ENCODE data around the gene CFAP70.
"Not testable (repeated sequence)": the region's sequence is repeated elsewhere in the genome, so short reads cannot be mapped to it uniquely, and the experiment has no call there.

CFAP70 gene

DNA sequence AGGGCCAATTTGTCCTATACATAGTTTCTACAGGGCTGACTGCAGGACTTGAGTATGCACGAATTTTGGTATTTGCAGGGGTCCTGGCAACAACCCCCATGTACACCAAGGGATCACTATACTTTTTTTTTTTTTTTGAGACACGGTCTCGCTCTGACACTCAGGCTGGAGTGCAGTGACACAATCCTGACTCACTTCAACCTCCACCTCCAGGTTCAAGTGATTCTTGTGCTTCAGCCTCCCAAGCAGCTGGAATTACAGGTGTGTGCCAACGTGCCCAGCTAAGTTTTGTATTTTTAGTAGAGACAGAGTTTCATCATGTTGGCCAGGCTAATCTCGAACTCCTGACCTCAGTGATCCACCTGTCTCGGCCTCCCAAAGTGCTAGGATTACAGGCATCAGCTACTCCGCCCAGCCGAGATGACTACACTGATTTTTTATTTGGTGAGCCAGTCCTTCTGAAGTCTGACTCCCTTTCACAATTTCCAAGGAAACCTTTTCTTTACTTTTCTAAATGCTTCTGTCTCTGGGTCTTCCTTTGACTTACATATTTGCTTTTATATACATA, 19.8 kb downstream of the CFAP70 start:
- no peak for DNase-seq

DNA sequence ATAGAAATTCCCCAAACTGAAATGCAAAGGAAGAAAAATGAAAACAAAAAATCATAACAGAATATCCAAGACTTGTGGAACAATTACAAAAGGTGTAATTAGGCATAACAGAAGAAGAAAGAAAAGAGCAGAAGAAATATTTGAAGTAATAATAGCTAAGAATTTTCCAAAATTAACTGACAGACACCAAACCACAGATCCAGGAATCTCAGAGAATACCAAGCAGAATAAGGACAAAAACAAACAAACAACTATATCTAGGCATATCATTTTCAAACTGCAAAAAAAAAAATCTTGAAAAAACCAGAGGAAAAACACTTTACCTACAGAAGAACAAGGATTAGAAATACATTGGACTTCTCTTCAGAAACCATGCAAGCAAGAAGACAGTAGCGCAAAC, 25.5 kb downstream of the CFAP70 start:
- DNase-seq, result no peak

DNA sequence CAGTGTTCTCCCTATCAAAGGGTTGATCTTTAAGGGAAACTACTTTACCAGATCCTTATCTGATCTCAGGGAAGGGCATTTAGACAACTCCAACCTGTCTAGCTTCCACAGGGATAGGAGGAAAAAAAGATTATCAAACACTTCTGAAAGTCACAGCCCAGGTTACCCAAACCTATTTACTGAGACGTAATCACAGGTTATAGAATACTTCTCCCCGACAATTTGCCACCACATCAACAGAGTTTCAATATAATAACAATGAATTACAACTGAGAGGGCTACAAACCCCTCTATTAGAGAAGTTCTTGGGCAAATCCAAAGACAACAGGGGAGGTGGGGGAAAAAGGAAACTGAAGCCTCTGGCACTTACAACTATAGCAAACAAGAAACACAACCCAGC, 26.3 kb downstream of the CFAP70 start:
- no peak for DNase-seq

DNA sequence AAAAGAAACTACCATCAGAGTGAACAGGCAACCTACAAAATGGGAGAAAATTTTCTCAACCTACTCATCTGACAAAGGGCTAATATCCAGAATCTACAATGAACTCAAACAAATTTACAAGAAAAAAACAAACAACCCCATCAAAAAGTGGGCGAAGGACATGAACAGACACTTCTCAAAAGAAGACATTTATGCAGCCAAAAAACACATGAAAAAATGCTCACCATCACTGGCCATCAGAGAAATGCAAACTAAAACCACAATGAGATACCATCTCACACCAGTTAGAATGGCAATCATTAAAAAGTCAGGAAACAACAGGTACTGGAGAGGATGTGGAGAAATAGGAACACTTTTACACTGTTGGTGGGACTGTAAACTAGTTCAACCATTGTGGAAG, 30.1 kb downstream of the CFAP70 start:
- not testable (repeated sequence) for DNase-seq

DNA sequence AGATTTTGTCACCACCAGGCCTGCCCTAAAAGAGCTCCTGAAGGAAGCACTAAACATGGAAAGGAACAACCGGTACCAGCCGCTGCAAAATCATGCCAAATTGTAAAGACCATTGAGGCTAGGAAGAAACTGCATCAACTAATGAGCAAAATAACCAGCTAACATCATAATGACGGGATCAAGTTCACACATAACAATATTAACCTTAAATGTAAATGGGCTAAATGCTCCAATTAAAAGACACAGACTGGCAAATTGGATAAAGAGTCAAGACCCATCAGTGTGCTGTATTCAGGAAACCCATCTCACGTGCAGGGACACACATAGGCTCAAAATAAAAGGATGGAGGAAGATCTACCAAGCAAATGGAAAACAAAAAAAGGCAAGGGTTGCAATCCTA, 33.4 kb downstream of the CFAP70 start:
- DNase-seq, result not testable (repeated sequence)

DNA sequence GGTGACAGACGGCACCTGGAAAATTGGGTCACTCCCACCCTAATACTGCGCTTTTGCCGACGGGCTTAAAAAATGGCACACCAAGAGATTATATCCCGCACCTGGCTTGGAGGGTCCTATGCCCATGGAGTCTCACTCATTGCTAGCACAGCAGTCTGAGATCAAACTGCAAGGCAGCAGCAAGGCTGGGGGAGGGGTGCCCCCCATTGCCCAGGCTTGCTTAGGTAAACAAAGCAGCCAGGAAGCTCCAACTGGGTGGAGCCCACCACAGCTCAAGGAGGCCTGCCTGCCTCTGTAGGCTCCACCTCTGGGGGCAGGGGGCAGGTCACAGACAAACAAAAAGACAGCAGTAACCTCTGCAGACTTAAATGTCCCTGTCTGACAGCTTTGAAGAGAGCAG, 35.1 kb downstream of the CFAP70 start:
- DNase-seq, result not testable (repeated sequence)

DNA sequence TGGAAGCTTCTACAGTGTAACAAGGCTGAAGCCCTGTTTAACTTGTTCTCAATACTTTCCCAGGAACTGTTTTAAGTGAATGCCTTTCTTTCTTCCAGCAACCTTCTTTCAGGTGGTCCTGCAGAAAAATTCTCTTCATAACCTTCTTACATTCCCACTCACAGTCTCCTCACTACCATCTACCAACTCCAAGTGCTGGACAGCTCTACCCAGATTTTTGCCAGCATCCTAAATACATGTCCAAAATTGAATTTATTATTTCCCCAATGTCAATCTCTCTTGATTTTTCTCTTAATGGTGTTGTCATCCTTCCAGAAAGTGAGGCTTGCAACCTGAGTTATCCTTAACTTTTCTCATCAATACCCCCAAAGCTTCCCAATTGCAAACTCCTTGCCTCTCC, 48.2 kb downstream of the CFAP70 start:
- no peak for DNase-seq

DNA sequence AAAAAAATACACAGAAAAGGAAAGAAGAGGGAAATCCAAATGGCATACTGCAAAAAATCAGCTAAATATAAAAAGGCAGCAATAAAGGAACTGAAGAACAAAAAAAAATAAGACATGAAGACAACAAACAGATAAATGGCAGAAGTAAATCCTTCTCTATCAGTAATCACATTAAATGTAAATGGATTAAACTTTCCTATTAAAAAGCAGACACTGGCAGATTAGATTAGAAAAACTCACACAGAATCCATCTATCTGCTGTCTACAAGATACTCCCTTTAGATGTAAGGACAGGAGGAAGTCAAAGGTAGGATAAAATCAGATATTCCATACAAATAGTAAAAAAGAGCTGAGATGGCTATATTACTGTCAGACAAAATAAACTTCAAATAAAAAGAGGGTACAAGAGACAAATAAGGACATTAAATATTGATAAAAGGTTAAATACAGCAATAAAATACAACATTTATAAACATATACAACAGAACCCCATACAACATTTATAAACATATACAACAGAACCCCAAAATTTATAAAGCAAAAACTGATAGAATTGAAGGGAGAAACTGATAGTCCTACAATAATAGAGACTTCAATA, 51.4 kb downstream of the CFAP70 start:
- no peak for DNase-seq

DNA sequence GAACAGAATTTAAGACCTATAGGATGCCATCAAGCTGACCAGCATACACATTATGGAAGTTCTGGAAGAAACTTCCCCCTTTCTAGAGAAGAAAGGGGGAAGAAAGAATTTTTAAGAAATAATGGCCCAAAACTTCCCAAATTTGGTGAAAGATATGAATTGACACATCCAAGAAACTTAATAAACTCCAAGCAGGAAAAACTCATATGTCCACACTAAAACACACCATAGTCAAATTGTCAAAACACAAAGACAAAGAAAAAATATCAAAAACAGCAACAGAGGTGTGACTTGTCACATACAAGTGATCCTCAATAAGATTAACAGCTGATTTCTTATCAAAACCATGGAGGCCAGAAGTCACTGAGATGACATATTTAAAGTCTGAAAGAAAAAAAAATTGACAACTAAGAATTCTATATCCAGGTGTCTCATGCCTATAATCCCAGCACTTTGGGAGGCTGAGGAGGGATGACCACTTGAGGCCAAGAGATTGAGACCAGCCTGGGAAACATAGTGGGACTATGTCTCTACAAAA, 52.4 kb downstream of the CFAP70 start:
- peak; percentile 6 for DNase-seq

DNA sequence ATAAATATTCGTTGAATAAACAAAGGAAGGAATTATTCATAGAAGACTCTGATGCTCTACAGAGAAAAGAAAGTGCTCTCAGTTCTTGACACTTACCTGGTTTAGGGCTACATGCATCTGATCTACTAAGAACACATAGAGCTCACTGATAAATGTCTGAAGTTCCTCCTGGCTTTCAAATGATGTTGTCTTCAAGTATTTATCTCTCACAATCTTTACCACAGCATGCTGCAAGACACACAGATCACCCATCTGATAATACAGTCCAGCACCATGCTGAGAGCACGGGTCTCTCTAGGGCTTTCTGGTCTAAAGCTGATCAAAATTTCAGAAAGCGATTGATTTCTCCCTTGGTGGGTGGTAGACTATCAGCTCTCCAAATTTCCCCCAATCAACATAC, 61.7 kb downstream of the CFAP70 start:
- peak; percentile 55 for DNase-seq

DNA sequence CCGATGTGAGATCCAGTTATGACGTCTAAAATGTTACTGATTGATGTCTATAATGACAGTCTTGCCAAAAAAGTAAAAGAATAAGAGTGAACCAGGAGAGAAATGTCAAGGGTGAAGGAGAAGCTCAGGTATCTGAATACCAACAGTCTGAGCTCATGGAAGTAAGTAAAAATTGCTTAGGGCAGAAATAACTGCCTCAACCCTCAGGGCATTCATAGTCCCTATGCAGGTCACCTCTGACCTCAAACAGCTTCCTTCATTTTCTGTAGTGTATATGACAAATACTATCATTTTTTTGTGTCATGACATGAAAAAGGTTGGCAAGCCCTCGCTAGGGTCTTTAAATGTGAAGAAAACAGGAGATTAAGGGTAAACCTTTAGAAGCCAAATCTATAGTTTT, 65.2 kb downstream of the CFAP70 start:
- no peak for DNase-seq

DNA sequence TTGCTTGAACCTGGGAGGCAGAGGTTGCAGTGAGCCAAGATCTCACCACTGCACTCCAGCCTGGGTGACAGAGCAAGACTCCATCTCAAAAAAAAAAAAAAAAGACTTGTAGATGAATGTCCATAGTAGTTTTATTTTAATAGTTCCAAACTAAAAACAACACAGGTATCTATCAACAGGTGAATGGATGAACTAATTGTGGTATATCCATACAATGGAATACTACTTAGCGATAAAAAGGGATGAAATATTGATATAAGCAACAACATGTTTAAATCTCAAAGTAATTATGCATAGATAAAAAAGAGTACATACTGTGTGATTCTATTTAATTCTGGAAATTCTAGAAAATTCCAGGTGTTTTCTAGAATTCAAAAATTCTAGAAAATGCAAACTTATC, 68.7 kb downstream of the CFAP70 start:
- DNase-seq, result no peak

DNA sequence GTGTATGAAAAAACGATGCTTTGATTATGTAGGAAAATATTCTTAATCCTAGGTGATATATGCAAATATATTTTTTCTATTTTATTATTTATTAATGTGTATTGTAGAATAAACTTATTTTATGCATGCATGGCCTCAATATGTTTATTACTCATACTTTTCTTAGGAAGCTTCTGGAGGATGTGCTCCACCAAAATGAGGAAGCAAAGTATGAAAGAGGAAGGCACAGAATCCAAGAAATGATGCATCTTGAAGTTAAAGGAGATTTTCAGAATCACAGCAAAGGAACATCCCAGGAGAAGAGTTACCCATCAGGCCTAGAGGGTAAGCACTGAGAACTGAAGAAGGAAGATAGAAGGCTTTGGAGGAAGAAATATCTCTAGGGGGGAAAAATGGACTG, 71.2 kb downstream of the CFAP70 start:
- peak; percentile 9 for DNase-seq

DNA sequence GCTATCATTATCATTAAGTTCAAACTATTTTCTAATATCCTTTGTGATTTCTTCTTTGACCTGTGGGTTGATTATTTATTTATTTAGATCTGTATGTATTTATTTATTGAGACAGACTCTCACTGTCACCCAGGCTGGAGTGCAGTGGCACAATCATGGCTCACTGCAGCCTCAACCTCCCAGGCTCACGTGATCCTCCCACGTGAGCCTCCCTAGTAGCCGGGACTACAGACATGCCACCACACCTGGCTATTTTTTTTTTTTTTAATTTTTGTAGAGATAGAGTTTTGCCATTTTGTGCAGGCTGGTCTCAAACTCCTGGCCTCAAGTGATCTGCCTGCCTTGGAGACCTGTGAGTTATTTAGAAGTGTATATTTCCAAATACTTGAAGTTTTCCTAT, 77.6 kb downstream of the CFAP70 start:
- no peak for DNase-seq

DNA sequence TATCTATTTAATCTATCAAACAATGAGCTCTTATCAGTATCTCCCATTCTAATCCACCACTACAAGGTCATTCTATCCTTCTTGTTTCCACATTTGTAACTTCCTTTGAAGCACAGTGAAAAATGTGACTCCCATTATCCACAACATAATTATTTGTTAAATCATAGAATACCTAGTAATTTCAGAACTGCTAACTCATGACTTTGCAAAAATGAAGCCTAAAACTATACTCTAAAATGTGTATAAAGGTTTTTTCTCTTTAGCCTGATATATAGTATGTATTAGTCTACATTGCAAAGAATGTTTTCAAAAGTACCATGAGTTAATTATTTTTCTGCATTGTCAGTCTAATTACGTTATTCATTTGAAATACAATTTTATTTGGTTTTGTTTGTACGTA, 94.2 kb downstream of the CFAP70 start:
- no peak for DNase-seq

DNA sequence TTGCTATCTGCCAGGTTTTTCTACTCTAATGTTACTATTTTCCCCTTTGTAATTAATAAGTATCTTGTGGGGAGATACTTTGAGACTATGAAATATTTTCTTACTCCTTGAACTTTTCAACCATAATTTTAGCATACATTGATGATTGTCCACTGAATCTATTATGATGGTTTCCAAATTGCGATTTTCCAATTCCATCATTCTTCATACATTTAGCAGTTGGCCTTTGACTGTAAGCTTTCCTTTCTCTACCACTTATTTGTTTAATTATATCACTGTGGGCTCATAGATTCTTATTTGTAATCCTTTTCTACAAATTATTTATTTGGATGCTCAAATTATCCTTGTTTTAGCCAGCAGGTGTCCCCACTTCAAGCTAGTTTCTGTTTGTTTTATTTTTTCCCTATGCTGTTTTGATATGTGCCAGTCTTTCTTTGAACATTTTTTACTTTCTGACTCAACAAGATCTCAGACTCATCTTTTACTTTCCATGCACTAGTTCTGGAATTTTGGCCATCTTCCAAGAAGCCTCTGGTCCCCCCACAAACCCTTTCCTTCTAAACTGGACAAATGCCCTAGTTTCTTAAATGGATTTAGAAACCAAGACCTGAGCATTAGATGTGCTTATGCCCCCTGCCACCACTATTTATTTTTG, 94.8 kb downstream of the CFAP70 start:
- peak; percentile 65 for DNase-seq

DNA sequence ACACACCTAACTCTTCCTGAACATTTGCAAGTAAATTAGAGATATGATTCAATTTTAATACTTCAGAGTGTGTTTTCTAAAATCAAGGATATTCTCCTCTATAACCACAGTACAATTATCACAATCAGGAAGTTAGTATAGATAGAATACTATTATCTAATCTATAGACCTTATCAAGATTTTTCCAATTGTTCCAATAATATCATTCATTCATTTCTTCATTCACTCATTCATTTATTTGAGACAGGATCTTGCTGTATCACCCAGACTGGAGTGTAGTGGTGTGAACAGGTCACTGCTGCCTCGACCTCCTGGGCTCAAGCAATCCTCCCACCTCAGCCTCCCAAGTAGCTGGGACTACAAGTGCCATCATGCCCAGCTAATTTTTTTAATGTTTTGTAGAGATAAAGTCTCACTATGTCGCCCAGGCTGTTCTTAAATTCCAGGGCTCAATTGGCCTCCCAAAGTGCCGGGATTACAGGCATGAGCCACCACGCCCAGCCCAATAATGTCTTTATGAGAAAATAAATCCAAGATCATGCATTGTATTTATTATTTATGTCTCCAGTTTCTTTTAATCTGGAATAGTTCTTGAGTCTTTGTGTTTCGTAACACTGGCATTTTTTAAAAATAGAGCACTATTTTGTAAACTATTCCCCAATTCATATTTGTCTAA, 95.6 kb downstream of the CFAP70 start:
- no peak for DNase-seq

DNA sequence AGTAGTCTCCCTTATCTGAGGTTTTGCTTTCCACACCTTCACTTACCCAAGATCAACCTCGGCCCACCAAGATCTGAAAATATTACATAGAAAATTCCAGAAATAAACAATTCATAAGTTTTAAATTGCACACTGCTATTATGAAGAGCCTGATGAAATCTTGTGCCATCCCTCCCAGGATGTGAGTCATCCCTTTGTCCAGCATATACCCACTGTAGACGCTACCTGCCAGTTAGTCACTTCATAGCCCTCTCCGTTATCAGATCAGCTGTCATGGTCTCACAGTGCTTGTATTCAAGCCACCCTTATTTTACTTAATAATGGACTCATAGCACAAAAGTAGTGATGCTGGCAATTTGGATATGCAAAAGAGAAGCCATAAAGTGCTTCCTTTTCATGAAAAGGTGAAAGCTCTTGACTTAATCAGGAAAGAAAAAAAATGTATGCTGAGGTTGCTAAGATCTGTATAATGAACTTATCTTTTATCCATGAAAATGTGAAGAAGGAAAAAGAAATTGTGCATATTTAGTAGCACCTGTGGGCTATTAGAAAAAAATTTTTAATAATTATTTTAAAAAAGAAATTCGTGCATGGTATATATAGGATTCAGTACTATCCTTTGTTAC, 96.4 kb downstream of the CFAP70 start:
- DNase-seq, result peak; percentile 54

DNA sequence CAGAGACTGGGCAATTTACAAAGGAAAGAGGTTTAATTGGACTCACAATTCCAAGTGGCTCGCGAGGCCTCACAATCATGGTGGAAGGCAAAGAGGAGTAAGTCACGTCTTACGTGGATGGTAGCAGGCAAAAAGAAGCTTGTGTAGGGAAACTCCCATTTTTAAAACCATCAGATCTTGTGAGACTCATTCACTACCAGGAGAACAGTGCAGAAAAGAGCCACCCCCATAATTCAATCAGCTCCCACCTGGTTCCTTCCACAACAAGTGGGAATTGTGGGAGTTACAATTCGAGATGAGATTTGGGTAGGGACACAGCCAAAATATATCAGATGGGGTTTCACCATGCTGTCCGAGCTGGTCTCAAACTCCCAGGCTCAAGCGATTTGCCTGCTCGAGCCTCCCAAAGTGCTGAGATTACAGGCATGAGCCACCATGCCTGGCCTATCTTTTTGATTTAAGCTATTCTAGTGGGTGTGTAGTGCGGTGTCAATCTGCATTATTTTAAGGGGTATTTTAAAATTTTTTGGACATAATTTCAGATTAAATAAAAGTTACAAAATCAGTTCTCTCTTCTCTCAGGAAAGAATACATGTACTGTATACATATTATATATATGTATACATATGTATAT, 97.2 kb downstream of the CFAP70 start:
- DNase-seq, result no peak

DNA sequence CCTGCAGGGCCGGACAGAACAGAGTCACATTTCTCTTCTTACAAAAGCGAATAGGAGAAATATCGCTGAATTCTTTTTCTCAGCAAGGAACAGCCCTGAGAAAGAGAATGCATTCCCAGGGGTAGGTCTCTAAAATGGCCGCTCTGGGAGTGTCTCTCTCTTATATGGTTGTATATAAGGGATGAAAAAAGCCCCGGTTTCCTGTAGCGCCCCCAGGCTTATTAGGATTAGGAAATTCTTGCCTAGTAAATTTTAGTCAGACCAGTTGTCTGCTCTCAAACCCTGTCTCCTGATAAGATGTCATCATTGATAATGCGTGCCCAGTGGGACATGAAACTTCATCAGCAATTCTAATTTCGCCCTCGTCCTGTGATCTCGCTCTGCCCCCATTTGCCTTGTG, 100.1 kb downstream of the CFAP70 start:
- DNase-seq, result not testable (repeated sequence)

DNA sequence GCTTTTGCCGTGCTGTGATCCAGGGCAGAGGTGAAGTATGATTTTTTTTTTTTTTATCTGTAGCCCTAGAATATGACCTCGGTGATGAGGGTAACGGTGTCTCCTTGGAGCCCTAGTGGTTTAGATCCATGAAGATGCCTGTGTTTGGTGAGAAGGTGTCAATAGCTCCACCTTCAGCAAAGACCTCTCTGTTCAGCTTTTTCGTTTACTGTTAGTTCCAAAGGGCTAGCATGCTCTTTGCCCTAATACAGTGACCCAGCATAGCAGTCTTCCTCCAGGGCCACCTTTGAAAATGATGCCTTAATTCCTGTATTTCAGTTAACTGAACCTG, 105.5 kb downstream of the CFAP70 start:
- DNase-seq, result peak; percentile 55

DNA sequence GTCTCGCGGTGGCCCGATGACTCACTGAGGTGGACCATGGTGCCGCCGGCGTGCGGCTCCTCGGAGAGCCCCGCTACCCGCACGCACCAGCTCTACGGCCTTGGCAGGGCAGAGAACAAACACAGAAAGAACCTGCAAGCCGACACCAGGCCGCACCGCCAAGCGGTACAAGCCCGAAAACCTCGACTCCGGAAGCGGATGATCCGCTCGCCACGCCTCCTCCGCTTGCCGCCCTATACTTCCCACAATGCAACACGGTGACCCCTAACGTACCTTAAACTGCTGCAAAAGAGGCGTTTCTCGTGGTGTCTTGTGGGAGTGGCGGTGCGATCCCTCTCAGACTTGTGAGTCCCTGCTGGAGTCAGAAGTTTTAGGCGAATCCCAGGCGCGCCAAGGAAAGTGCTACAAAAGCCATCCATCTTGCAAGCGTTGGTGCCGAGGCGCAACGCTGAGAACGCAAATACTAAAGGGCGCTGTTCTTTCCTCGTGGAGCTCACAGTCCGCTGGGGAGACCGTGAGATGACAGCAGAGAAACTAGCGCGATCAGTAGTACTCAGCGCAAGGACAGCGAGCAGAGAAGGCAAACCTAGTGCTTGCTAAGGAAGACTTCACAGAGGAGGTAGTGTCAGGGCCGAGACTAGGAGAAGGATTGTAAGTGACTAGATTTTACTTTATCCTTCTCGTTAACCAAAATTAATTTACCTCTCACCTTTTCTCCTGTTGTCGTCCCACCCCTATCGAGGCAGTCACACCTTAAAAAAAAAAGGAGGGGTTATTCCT, 106.0 kb downstream of the CFAP70 start, which contains the start of gene MRPS16:
MRPS16 (minus strand) TSS at position 200 of the 780 bp plus-strand sequence; CDS start at position 38, 162 bp downstream.
- DNase-seq, result peak; percentile 99

Data from hematopoietic multipotent progenitor cell treated with erythropoietin and hydrocortisone succinate and interleukin-3 and kit ligand, for 4 days (in vitro differentiated cells).